SK-N-SH treated with all-trans-retinoic acid at 6 μM for 48 hours (cell line): ENCODE results near the gene STUM.
A peak's percentile ranks its signal among the peaks of the same experiment; 100 is the strongest.

Experiments
- ATAC-seq: fragments of 200-7000 bp; cut with Tn5 transposase; 3 replicates; pipeline ENCODE4 v1.9.1; 2020; ENCODE audit warnings: mild to moderate bottlenecking, moderate library complexity
- BACH2 ChIP-seq: fragments of 250-450 bp; sonication (Bioruptor Pico); IDR thresholded peaks from 2 replicates; pipeline ENCODE4 v1.9.0; 2021; ENCODE audit warnings: mild to moderate bottlenecking, borderline replicate concordance
- CSDC2 ChIP-seq: fragments of 250-450 bp; sonication (Bioruptor Pico); IDR thresholded peaks from 2 replicates; pipeline ENCODE4 v1.5.0; 2020; ENCODE audit warnings: mild to moderate bottlenecking, moderate library complexity
- CSRNP3 ChIP-seq: fragments of 250-450 bp; sonication (Bioruptor Pico); IDR thresholded peaks from 2 replicates; pipeline ENCODE4 v1.5.1; 2021; ENCODE audit warnings: mild to moderate bottlenecking, moderate library complexity
- ESRRG ChIP-seq: fragments of 250-450 bp; sonication (Bioruptor Pico); IDR thresholded peaks from 2 replicates; pipeline ENCODE4 v1.6.1; 2021; ENCODE audit warnings: mild to moderate bottlenecking
- ISL1 ChIP-seq: fragments of 250-450 bp; sonication (Bioruptor Pico); IDR thresholded peaks from 2 replicates; pipeline ENCODE4 v2.1.2; 2022; ENCODE audit warnings: mild to moderate bottlenecking, moderate library complexity
- OSR1 ChIP-seq: fragments of 250-450 bp; sonication (Bioruptor Pico); IDR thresholded peaks from 2 replicates; pipeline ENCODE4 v1.8.0; 2022; ENCODE audit warnings: moderate library complexity, mild to moderate bottlenecking, inconsistent platforms
- PPARA ChIP-seq: fragments of 250-450 bp; sonication (Bioruptor Pico); IDR thresholded peaks from 2 replicates; pipeline ENCODE4 v1.5.0; 2020; ENCODE audit warnings: mild to moderate bottlenecking, borderline replicate concordance
- RARB ChIP-seq: fragments of 250-450 bp; sonication (Bioruptor Pico); IDR thresholded peaks from 2 replicates; pipeline ENCODE4 v1.8.0; 2021; ENCODE audit warnings: mild to moderate bottlenecking, moderate library complexity
- SNAI2 ChIP-seq: fragments of 250-450 bp; sonication (Bioruptor Pico); IDR thresholded peaks from 2 replicates; pipeline ENCODE4 v1.5.0; 2020; ENCODE audit warnings: mild to moderate bottlenecking, moderate library complexity
- TCF4 ChIP-seq: fragments of 250-450 bp; sonication (Bioruptor Pico); IDR thresholded peaks from 2 replicates; pipeline ENCODE4 v1.8.0; 2021; ENCODE audit warnings: mild to moderate bottlenecking, moderate library complexity, borderline replicate concordance
- TOX ChIP-seq: fragments of 250-450 bp; sonication (Bioruptor Pico); IDR thresholded peaks from 2 replicates; pipeline ENCODE4 v1.8.0; 2021; ENCODE audit warnings: mild to moderate bottlenecking, moderate library complexity, borderline replicate concordance
- ZC3H10 ChIP-seq: fragments of 250-450 bp; sonication (Bioruptor Pico); IDR thresholded peaks from 2 replicates; pipeline ENCODE4 v1.5.1; 2021; ENCODE audit warnings: mild to moderate bottlenecking, moderate library complexity
- ZFP3 ChIP-seq: fragments of 250-450 bp; sonication (Bioruptor Pico); IDR thresholded peaks from 2 replicates; pipeline ENCODE4 v1.5.0; 2020; ENCODE audit warnings: mild to moderate bottlenecking, moderate library complexity
- ZFP30 ChIP-seq: fragments of 450-650 bp; formaldehyde crosslinking; IDR thresholded peaks from 2 replicates; pipeline ENCODE4 v1.5.0; 2022; ENCODE audit warnings: mild to moderate bottlenecking, moderate library complexity
- ZNF565 ChIP-seq: fragments of 450-650 bp; formaldehyde crosslinking; conservative IDR thresholded peaks from 2 replicates; pipeline ENCODE4 v1.5.0; 2020; ENCODE audit warnings: low read depth, mild to moderate bottlenecking, moderate library complexity
- ZNF70 ChIP-seq: fragments of 450-650 bp; formaldehyde crosslinking; IDR thresholded peaks from 2 replicates; pipeline ENCODE4 v1.5.0; 2020; ENCODE audit warnings: mild to moderate bottlenecking, moderate library complexity
- TF ChIP-seq, protein P1 (sequence below): fragments of 250-450 bp; sonication (Bioruptor Pico); IDR thresholded peaks from 2 replicates; pipeline ENCODE4 v1.8.0; 2020; ENCODE audit warnings: mild to moderate bottlenecking, moderate library complexity, borderline replicate concordance
- TF ChIP-seq, protein P2 (sequence below): fragments of 250-450 bp; sonication (Bioruptor Pico); IDR thresholded peaks from 2 replicates; pipeline ENCODE4 v1.5.0; 2020; ENCODE audit warnings: mild to moderate bottlenecking, moderate library complexity
- TF ChIP-seq, protein P3 (sequence below): fragments of 250-450 bp; sonication (Bioruptor Pico); IDR thresholded peaks from 2 replicates; pipeline ENCODE4 v1.8.0; 2021; ENCODE audit warnings: low read depth, mild to moderate bottlenecking, moderate library complexity, borderline replicate concordance
- TF ChIP-seq, protein P4 (sequence below): fragments of 250-450 bp; sonication (Bioruptor Pico); IDR thresholded peaks from 2 replicates; pipeline ENCODE4 v1.5.1; 2020; ENCODE audit warnings: low read depth, mild to moderate bottlenecking, moderate library complexity

Gene STUM

GRCh38 chr1:226506921-226507320, 41.6 kb upstream of the STUM start (continued):
- TF ChIP-seq, protein P1, sequence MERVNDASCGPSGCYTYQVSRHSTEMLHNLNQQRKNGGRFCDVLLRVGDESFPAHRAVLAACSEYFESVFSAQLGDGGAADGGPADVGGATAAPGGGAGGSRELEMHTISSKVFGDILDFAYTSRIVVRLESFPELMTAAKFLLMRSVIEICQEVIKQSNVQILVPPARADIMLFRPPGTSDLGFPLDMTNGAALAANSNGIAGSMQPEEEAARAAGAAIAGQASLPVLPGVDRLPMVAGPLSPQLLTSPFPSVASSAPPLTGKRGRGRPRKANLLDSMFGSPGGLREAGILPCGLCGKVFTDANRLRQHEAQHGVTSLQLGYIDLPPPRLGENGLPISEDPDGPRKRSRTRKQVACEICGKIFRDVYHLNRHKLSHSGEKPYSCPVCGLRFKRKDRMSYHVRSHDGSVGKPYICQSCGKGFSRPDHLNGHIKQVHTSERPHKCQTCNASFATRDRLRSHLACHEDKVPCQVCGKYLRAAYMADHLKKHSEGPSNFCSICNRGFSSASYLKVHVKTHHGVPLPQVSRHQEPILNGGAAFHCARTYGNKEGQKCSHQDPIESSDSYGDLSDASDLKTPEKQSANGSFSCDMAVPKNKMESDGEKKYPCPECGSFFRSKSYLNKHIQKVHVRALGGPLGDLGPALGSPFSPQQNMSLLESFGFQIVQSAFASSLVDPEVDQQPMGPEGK: no peak
- TF ChIP-seq ZNF565 (CRISPR knock-in tag): no peak

GRCh38 chr1:226510453-226510852, 38.1 kb upstream of the STUM start:
- ATAC-seq: peak; percentile 62
- TF ChIP-seq CSDC2: no peak
- no peak for TF ChIP-seq PPARA (CRISPR knock-in tag)
- TF ChIP-seq ZNF70 (CRISPR knock-in tag): no peak
- TF ChIP-seq ISL1 (CRISPR knock-in tag): no peak
- no peak for TF ChIP-seq RARB
- TF ChIP-seq OSR1 (CRISPR knock-in tag): no peak
- no peak for TF ChIP-seq ESRRG (CRISPR knock-in tag)
- TF ChIP-seq, protein P1: no peak

DNA sequence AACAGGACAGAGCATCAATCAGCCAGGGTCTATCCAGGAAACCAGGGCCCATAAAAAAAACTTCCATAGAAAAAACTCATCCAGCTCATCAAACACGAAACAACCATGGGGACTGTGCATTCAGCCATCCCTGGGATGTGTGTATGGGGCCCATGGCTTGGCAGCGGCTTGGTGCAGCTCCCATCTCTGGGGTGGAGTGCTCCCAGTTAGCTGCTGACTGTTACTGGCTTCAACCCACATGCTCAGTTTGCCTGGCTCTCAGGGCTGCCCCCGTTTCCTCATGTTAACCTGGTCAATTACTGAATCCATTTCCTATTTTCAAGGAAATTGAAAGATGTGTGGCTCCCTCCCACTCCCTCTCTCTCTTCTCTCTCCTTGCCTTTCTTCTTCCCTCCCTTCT, 37.3 kb upstream of the STUM start:
- TF ChIP-seq ZC3H10 (CRISPR knock-in tag) (no peak), ESRRG (CRISPR knock-in tag) (no peak), SNAI2 (no peak), CSRNP3 (no peak), ZFP30 (CRISPR knock-in tag) (no peak), BACH2 (CRISPR knock-in tag) (no peak), ZFP3 (CRISPR knock-in tag) (no peak), TCF4 (CRISPR knock-in tag) (no peak), CSDC2 (no peak), ZNF565 (CRISPR knock-in tag) (no peak), RARB (no peak), PPARA (CRISPR knock-in tag) (no peak), ZNF70 (CRISPR knock-in tag) (no peak), ISL1 (CRISPR knock-in tag) (no peak), OSR1 (CRISPR knock-in tag) (no peak), TOX (CRISPR knock-in tag) (no peak)
- TF ChIP-seq, protein P2, sequence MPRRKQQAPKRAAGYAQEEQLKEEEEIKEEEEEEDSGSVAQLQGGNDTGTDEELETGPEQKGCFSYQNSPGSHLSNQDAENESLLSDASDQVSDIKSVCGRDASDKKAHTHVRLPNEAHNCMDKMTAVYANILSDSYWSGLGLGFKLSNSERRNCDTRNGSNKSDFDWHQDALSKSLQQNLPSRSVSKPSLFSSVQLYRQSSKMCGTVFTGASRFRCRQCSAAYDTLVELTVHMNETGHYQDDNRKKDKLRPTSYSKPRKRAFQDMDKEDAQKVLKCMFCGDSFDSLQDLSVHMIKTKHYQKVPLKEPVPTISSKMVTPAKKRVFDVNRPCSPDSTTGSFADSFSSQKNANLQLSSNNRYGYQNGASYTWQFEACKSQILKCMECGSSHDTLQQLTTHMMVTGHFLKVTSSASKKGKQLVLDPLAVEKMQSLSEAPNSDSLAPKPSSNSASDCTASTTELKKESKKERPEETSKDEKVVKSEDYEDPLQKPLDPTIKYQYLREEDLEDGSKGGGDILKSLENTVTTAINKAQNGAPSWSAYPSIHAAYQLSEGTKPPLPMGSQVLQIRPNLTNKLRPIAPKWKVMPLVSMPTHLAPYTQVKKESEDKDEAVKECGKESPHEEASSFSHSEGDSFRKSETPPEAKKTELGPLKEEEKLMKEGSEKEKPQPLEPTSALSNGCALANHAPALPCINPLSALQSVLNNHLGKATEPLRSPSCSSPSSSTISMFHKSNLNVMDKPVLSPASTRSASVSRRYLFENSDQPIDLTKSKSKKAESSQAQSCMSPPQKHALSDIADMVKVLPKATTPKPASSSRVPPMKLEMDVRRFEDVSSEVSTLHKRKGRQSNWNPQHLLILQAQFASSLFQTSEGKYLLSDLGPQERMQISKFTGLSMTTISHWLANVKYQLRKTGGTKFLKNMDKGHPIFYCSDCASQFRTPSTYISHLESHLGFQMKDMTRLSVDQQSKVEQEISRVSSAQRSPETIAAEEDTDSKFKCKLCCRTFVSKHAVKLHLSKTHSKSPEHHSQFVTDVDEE (CRISPR knock-in tag): no peak
- TF ChIP-seq, protein P3, sequence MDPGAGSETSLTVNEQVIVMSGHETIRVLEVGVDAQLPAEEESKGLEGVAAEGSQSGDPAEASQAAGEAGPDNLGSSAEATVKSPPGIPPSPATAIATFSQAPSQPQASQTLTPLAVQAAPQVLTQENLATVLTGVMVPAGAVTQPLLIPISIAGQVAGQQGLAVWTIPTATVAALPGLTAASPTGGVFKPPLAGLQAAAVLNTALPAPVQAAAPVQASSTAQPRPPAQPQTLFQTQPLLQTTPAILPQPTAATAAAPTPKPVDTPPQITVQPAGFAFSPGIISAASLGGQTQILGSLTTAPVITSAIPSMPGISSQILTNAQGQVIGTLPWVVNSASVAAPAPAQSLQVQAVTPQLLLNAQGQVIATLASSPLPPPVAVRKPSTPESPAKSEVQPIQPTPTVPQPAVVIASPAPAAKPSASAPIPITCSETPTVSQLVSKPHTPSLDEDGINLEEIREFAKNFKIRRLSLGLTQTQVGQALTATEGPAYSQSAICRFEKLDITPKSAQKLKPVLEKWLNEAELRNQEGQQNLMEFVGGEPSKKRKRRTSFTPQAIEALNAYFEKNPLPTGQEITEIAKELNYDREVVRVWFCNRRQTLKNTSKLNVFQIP (CRISPR knock-in tag): no peak
- TF ChIP-seq, protein P1: no peak
- TF ChIP-seq, protein P4, sequence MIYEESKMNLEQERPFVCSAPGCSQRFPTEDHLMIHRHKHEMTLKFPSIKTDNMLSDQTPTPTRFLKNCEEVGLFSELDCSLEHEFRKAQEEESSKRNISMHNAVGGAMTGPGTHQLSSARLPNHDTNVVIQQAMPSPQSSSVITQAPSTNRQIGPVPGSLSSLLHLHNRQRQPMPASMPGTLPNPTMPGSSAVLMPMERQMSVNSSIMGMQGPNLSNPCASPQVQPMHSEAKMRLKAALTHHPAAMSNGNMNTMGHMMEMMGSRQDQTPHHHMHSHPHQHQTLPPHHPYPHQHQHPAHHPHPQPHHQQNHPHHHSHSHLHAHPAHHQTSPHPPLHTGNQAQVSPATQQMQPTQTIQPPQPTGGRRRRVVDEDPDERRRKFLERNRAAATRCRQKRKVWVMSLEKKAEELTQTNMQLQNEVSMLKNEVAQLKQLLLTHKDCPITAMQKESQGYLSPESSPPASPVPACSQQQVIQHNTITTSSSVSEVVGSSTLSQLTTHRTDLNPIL (CRISPR knock-in tag): no peak
- ATAC-seq: no peak
